Activated T-cell treated with anti-CD3 and anti-CD28 coated beads, Interleukin-2, amount 50 U/mL, for 24 hours (primary cell): Measurements from ENCODE around the gene FOSL2.

Experiments
- DNase-seq: peaks from one replicate; pipeline ENCODE4 v3.0.0-alpha.2; 2020
- H3K27ac Mint-ChIP-seq: 2 replicates; pipeline ENCODE4 v1.8.0; 2020; ENCODE audit warnings: mild to moderate bottlenecking, mixed read lengths
- H3K27me3 Mint-ChIP-seq: 2 replicates; pipeline ENCODE4 v1.8.0; 2020; ENCODE audit warnings: mixed read lengths
- H3K36me3 Mint-ChIP-seq: 2 replicates; pipeline ENCODE4 v1.8.0; 2020; ENCODE audit warnings: low read depth, mixed read lengths
- H3K4me1 Mint-ChIP-seq: 2 replicates; pipeline ENCODE4 v1.8.0; 2020; ENCODE audit warnings: low read depth, mixed read lengths
- H3K4me3 Mint-ChIP-seq: 2 replicates; pipeline ENCODE4 v1.8.0; 2020; ENCODE audit warnings: mild to moderate bottlenecking, moderate library complexity, mixed read lengths
- H3K9me3 Mint-ChIP-seq: 2 replicates; pipeline ENCODE4 v1.8.0; 2020; ENCODE audit warnings: mixed read lengths

Gene FOSL2

GRCh38 chr2:28404086-28404485 is 11.4 kb downstream of the FOSL2 start:
- no peak overlapping the region for H3K4me3 Mint-ChIP-seq
- peaks cover 97% of the 10 kb centered on the region for H3K4me1 Mint-ChIP-seq
- no peaks in the 10 kb centered on the region for H3K9me3 Mint-ChIP-seq
- peak; percentile 23 for DNase-seq
- no peaks in the 10 kb centered on the region for H3K36me3 Mint-ChIP-seq
- H3K27me3 Mint-ChIP-seq, result no peaks in the 10 kb centered on the region
- peak overlapping the region; percentile 65 for H3K27ac Mint-ChIP-seq

- DNase-seq, result peak; percentile 22
- Mint-ChIP-seq H3K27me3 (no peaks in the 10 kb centered on the region), H3K36me3 (no peaks in the 10 kb centered on the region), H3K27ac (peak overlapping the region; percentile 96), H3K9me3 (no peaks in the 10 kb centered on the region), H3K4me1 (peaks cover 97% of the 10 kb centered on the region), H3K4me3 (no peak overlapping the region)
Measured at GRCh38 chr2:28405537-28405936, 12.9 kb downstream of the FOSL2 start.

- peak overlapping the region; percentile 96 for H3K27ac Mint-ChIP-seq
- peak; percentile 68 for DNase-seq
- no peaks in the 10 kb centered on the region for H3K9me3 Mint-ChIP-seq
- no peaks in the 10 kb centered on the region for H3K36me3 Mint-ChIP-seq
- H3K27me3 Mint-ChIP-seq, result no peaks in the 10 kb centered on the region
- peaks cover 98% of the 10 kb centered on the region for H3K4me1 Mint-ChIP-seq
- H3K4me3 Mint-ChIP-seq, result peak overlapping the region; percentile 28
Measured at GRCh38 chr2:28406276-28407096, 13.8 kb downstream of the FOSL2 start.

DNA sequence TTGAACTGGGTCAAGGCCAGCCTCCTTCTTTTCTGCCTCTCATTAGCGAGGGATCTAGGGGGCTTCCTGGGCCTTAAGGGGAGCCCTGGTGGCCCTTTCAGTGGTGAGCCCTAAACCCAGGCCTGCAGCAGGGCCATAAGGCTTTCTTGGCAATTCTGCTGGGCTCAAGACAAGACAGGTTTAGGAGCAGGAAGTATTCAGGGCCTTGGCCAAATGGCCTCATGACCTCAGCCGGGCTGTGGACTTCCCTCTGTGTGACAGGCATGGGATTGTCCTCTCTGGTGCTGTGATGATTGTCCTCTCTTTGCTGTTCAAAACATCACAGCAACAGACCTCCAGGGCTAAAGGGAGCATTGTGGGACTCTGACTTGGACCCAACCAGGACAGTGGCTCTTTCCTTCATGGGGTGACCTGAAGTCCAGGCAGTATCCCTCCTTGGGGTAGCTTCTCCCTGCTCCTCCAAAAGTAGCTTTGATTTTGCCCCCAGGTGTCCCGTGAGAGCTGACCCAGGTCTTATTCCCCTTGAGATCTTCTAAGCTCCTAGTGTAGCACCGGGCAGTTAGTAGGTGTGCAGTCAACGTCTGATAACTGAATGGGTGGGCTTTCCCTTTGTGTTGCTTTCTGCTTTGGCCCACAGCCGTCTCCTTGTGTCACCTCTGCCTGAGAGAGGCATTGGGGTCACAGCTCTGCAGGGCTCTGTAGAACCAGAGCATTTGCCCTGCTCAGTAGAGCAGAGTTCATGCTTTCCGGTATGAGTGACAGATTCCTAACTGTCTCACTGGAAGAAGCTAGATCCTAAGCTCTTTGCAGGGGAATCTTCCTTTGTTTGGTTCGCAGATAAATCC is 14.7 kb downstream of the FOSL2 start:
- Mint-ChIP-seq H3K4me1 (peaks cover 95% of the 10 kb centered on the region), H3K27ac (peak overlapping the region; percentile 96), H3K9me3 (no peaks in the 10 kb centered on the region), H3K36me3 (no peaks in the 10 kb centered on the region), H3K4me3 (peak overlapping the region; percentile 28), H3K27me3 (no peaks in the 10 kb centered on the region)
- DNase-seq, result peak; percentile 30

GRCh38 chr2:28407976-28408690 is 15.5 kb downstream of the FOSL2 start:
- H3K36me3 Mint-ChIP-seq, result no peaks in the 10 kb centered on the region
- H3K9me3 Mint-ChIP-seq, result no peaks in the 10 kb centered on the region
- peak overlapping the region; percentile 96 for H3K27ac Mint-ChIP-seq
- DNase-seq, result peak; percentile 36
- H3K4me3 Mint-ChIP-seq, result peak overlapping the region; percentile 37
- H3K27me3 Mint-ChIP-seq, result no peaks in the 10 kb centered on the region
- peaks cover 90% of the 10 kb centered on the region for H3K4me1 Mint-ChIP-seq

- Mint-ChIP-seq H3K36me3 (no peaks in the 10 kb centered on the region), H3K27me3 (no peaks in the 10 kb centered on the region), H3K9me3 (no peaks in the 10 kb centered on the region), H3K27ac (peak overlapping the region; percentile 96), H3K4me3 (peak overlapping the region; percentile 37), H3K4me1 (peaks cover 85% of the 10 kb centered on the region)
- DNase-seq, result peak; percentile 75
Measured at GRCh38 chr2:28408764-28409599, 16.3 kb downstream of the FOSL2 start.

DNA sequence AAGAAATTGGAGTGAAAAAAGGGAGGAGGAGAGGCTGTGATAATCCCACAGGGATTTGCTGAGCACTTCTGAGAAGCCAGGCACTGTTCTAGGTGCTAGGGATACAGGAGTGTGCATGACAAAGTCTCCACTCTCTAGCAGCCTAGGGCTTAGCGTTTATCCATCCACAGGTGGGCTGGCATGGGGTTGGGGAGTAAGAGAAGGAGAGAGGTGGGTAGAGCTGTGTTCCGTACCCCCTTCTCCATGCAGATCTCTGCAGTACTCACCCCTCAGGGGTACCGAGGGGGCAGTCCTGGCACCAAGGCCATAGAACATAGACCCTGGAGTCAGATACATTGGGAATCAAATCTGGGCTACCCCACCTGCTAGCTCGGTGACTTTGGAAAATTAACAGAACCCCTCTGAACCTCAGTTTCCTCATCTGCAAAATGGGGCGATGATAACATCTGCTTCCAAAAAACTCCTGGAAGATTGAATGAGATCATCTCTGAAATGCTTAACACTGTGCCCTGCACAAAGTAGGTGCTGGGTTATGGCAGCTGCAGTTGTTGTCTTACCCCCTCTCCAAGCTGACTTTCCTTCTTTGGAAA is 18.6 kb downstream of the FOSL2 start:
- Mint-ChIP-seq H3K27me3 (no peaks in the 10 kb centered on the region), H3K36me3 (peaks cover under 1% of the 10 kb centered on the region), H3K9me3 (no peaks in the 10 kb centered on the region), H3K4me1 (peaks cover 70% of the 10 kb centered on the region), H3K27ac (peak overlapping the region; percentile 96), H3K4me3 (no peak overlapping the region)
- peak; percentile 28 for DNase-seq

DNA sequence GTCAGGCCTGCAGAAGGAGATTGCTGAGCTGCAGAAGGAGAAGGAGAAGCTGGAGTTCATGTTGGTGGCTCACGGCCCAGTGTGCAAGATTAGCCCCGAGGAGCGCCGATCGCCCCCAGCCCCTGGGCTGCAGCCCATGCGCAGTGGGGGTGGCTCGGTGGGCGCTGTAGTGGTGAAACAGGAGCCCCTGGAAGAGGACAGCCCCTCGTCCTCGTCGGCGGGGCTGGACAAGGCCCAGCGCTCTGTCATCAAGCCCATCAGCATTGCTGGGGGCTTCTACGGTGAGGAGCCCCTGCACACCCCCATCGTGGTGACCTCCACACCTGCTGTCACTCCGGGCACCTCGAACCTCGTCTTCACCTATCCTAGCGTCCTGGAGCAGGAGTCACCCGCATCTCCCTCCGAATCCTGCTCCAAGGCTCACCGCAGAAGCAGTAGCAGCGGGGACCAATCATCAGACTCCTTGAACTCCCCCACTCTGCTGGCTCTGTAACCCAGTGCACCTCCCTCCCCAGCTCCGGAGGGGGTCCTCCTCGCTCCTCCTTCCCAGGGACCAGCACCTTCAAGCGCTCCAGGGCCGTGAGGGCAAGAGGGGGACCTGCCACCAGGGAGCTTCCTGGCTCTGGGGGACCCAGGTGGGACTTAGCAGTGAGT is 19.4 kb downstream of the FOSL2 start:
- peak overlapping the region; percentile 61 for H3K27ac Mint-ChIP-seq
- H3K9me3 Mint-ChIP-seq, result no peaks in the 10 kb centered on the region
- peak; percentile 27 for DNase-seq
- H3K4me3 Mint-ChIP-seq, result no peak overlapping the region
- H3K4me1 Mint-ChIP-seq, result peaks cover 65% of the 10 kb centered on the region
- H3K36me3 Mint-ChIP-seq, result peaks cover 8% of the 10 kb centered on the region
- H3K27me3 Mint-ChIP-seq, result no peaks in the 10 kb centered on the region

- Mint-ChIP-seq H3K4me1 (peaks cover 64% of the 10 kb centered on the region), H3K36me3 (peaks cover 14% of the 10 kb centered on the region), H3K4me3 (no peak overlapping the region), H3K9me3 (no peaks in the 10 kb centered on the region), H3K27ac (peak overlapping the region; percentile 38), H3K27me3 (no peaks in the 10 kb centered on the region)
- DNase-seq, result peak; percentile 9
Measured at GRCh38 chr2:28412625-28413151, 20.0 kb downstream of the FOSL2 start.

- H3K4me3 Mint-ChIP-seq, result no peak overlapping the region
- H3K27ac Mint-ChIP-seq, result peak overlapping the region; percentile 75
Measured at GRCh38 chr2:28413152-28413898, 20.7 kb downstream of the FOSL2 start.

GRCh38 chr2:28413899-28414295 is 21.2 kb downstream of the FOSL2 start:
- Mint-ChIP-seq H3K9me3 (no peaks in the 10 kb centered on the region), H3K27me3 (no peaks in the 10 kb centered on the region), H3K4me1 (peaks cover 53% of the 10 kb centered on the region), H3K36me3 (peaks cover 22% of the 10 kb centered on the region), H3K27ac (peak overlapping the region; percentile 75), H3K4me3 (no peak overlapping the region)
- no peak for DNase-seq

More at GRCh38 chr2:28413152-28413898, 20.7 kb downstream of the FOSL2 start:
- peak; percentile 31 for DNase-seq
- H3K4me1 Mint-ChIP-seq, result peaks cover 59% of the 10 kb centered on the region
- H3K36me3 Mint-ChIP-seq, result peaks cover 21% of the 10 kb centered on the region
- H3K27me3 Mint-ChIP-seq, result no peaks in the 10 kb centered on the region
- H3K9me3 Mint-ChIP-seq, result no peaks in the 10 kb centered on the region

- Mint-ChIP-seq H3K36me3 (peaks cover 29% of the 10 kb centered on the region), H3K27ac (peak overlapping the region; percentile 27), H3K4me1 (peaks cover 47% of the 10 kb centered on the region), H3K9me3 (no peaks in the 10 kb centered on the region), H3K27me3 (no peaks in the 10 kb centered on the region), H3K4me3 (no peak overlapping the region)
- DNase-seq, result peak; percentile 17
Measured at GRCh38 chr2:28414583-28414982, 21.9 kb downstream of the FOSL2 start.
